Coronary artery (tissue), 2 donors: Measurements from ENCODE around the gene SLC5A7.

Source experiments
- DNase-seq: peaks from one replicate; pipeline ENCODE4 v3.0.0-alpha.2; 2017; ENCODE audit warnings: low spot score
- H3K27ac ChIP-seq, 2 donors: fragments of 200-600 bp; sonication (generic); one replicate each; pipeline ENCODE4 v1.5.1; 2016 to 2019
- H3K4me3 ChIP-seq: fragments of 200-600 bp; sonication (generic); 2 replicates; pipeline ENCODE4 v1.5.1; 2016; ENCODE audit warnings: mild to moderate bottlenecking, moderate library complexity
- CTCF ChIP-seq: fragments of 200-600 bp; sonication (generic); IDR thresholded peaks from one replicate; pipeline ENCODE4 v1.5.1; 2019; ENCODE audit warnings: antibody characterized with exemption

SLC5A7 gene

GRCh38 chr2:107992069-107992468, 5.7 kb downstream of the SLC5A7 start:
- TF ChIP-seq CTCF = no peak
- H3K27ac ChIP-seq = no peak overlapping the region

GRCh38 chr2:107999158-107999557, 12.8 kb downstream of the SLC5A7 start:
- no peak overlapping the region for H3K27ac ChIP-seq
- DNase-seq = no peak
- no peak overlapping the region for H3K4me3 ChIP-seq
- no peak for TF ChIP-seq CTCF

More at GRCh38 chr2:107992069-107992468, 5.7 kb downstream of the SLC5A7 start:
- H3K4me3 ChIP-seq = no peak overlapping the region
- DNase-seq = no peak

GRCh38 chr2:108010912-108011591, 24.7 kb downstream of the SLC5A7 start:
- no peak overlapping the region for H3K4me3 ChIP-seq
- no peak overlapping the region for H3K27ac ChIP-seq
- no peak for DNase-seq
- no peak for TF ChIP-seq CTCF

GRCh38 chr2:108013305-108013704, 27.0 kb downstream of the SLC5A7 start:
- DNase-seq = no peak
- no peak for TF ChIP-seq CTCF
- no peak overlapping the region for H3K4me3 ChIP-seq
- H3K27ac ChIP-seq = no peak overlapping the region

GRCh38 chr2:108022628-108023027, 36.3 kb downstream of the SLC5A7 start:
- DNase-seq = no peak

GRCh38 chr2:108023776-108024175, 37.5 kb downstream of the SLC5A7 start:
- no peak for DNase-seq
- Histone ChIP-seq H3K27ac (no peak overlapping the region), H3K4me3 (no peak overlapping the region)
- no peak for TF ChIP-seq CTCF

More at GRCh38 chr2:108022628-108023027, 36.3 kb downstream of the SLC5A7 start:
- H3K27ac ChIP-seq = no peak overlapping the region
- no peak for TF ChIP-seq CTCF
- no peak overlapping the region for H3K4me3 ChIP-seq

- Histone ChIP-seq H3K27ac (no peak overlapping the region), H3K4me3 (no peak overlapping the region)
- TF ChIP-seq CTCF = no peak
- no peak for DNase-seq
These were observed 39.9 kb downstream of the SLC5A7 start for GRCh38 chr2:108026092-108026794.
